ENCODE data around the gene IGFL2. TPM values are rescaled to one million over a fixed set of nuclear protein-coding genes. Genes with fewer than 3 reads are reported as not detected.
"Not testable (repeated sequence)": the region's sequence is repeated elsewhere in the genome, so short reads cannot be mapped to it uniquely, and the experiment has no call there.

The IGFL2 gene
- polyA plus RNA-seq, 4 donors = 0.13 TPM; not detected in 3

DNA sequence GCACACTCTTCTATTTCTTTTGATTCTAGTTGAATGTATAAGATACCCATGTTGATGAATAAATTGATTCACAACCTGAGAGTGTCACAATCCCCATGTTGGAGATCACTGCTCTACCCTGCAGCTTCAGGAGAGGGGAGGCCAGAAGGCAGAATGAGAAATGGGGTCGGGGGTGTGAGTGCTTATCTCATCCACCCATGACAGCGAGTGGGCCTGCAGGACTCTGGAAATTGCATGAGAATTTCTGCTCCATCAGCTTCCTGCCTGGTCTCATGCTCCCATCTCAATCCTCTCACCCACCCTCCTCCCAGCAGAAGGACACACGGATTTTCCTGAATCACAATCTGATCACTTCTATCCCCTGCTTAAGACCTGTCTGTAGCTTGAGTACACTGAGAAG, 58.6 kb downstream of the IGFL2 start:
- DNase-seq (ENCODE audit: low read depth in 4 of 4, low spot score in 3 of 4) = no peak

DNA sequence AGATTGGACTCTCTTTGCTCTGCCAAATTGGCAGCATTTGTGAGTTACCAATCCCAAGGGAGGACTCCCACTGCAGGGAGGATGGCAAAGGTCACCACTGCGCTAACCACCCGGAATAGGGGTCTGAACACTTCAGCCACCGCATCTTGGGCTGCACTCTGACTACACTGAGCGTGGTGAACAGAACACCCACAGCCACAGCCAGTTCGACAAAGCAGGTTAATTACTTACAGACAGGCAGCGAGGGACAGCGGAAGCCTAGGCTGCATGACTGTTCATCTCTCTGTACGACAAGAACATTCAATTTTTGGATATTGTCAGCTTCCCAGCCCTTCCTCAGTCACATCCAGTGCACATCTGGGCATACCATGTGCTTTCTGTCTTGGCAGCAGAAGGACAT, 59.8 kb downstream of the IGFL2 start:
- DNase-seq (ENCODE audit: low read depth in 4 of 4, low spot score in 3 of 4) = not testable (repeated sequence)

DNA sequence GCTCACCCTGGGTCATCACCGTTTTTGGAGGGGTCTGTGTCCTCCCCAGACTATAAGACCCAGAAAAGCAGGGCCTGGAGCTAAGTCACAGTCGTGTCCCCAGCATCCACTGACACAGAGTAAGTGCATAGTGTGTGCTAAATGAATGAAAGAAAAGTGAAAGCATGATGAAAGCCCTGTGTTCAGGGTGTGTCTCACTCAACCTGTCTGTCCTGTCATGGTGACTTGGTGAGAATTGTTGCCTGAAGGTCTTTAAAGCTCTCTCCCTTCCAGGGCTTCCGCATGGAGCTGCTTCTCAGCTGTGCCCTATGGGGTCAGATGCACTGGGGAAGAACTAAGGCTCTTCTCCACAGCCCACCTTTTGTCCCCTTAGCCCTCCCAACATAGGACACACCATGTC, 61.0 kb downstream of the IGFL2 start:
- DNase-seq (ENCODE audit: low read depth in 4 of 4, low spot score in 3 of 4) = no peak

DNA sequence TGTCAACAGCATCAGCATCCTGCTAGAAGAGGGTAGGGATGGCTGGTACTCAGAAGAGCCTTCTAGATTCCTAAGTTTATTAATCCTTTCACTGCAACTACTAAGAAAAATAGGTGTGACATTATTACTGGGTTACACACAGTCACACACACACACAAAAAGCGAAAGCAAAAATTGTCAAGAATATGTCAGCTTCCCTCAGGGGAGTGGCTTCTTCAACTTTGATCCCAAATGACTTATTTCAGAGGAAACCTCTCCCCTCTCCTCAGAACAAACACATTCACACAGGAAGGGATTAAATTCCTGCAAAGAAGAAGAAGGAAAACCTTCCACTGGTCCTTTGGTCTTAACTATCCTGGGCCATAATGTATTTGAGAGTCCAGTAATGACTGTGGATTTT, 61.4 kb downstream of the IGFL2 start:
- DNase-seq (ENCODE audit: low read depth in 4 of 4, low spot score in 3 of 4) = no peak

DNA sequence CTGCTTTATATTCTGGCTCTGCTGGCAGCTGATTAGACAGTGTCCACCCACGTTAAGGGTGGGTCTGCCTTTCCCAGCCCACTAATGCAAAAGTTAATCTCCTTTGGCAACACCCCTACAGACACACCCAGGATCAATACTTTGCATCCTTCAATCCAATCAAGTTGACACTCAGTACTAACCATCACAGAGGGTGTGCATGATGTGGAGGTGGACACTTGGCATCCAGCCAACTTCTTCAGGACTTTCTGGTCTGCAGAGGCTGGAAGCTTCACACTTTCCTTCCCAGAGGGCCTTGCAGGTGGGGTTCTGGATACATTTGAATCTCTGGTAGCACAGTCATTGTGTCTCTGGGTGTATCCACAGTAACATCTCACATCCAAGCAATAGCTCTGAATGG, 62.6 kb downstream of the IGFL2 start:
- DNase-seq (ENCODE audit: low read depth in 4 of 4, low spot score in 3 of 4) = no peak

Other genes starting within 250 kb of the IGFL2 start
- 1 to 10 TPM; 3.5 to 7.6 (median 4.3) TPM for gene MYPOP, start 245.6 kb upstream of the IGFL2 start, polyA plus RNA-seq (ENCODE audit: insufficient read length in 4 of 4)
- not detected for gene NANOS2, start 233.5 kb upstream of the IGFL2 start, polyA plus RNA-seq (ENCODE audit: insufficient read length in 4 of 4)
- gene NOVA2, start 174.4 kb upstream of the IGFL2 start, polyA plus RNA-seq (ENCODE audit: insufficient read length in 4 of 4) = 1 to 10 TPM; 2.8 to 4.8 (median 3.8) TPM
- 10 to 100 TPM in 3 of 4 donors, 1 to 10 TPM in 1; 9.5 to 16.0 (median 11.4) TPM for gene CCDC61, start 152.8 kb upstream of the IGFL2 start, polyA plus RNA-seq (ENCODE audit: insufficient read length in 4 of 4)
- gene PGLYRP1, start 125.2 kb upstream of the IGFL2 start, polyA plus RNA-seq (ENCODE audit: insufficient read length in 4 of 4) = 1 to 10 TPM in 1 of 4 donors, under 1 TPM in 1, not detected in 2; 0.44 to 1.3 TPM
- gene IGFL4, start 107.2 kb upstream of the IGFL2 start, polyA plus RNA-seq (ENCODE audit: insufficient read length in 4 of 4) = 1 to 10 TPM in 1 of 4 donors, under 1 TPM in 3; 0.16 to 1.1 (median 0.48) TPM
- not detected for gene IGFL3, start 23.6 kb upstream of the IGFL2 start, polyA plus RNA-seq (ENCODE audit: insufficient read length in 4 of 4)
- gene IGFL1, start 81.5 kb downstream of the IGFL2 start, polyA plus RNA-seq (ENCODE audit: insufficient read length in 4 of 4) = not detected
- gene HIF3A, start 148.8 kb downstream of the IGFL2 start, polyA plus RNA-seq (ENCODE audit: insufficient read length in 4 of 4) = 10 to 100 TPM; 25.9 to 66.4 (median 37.3) TPM
- 100 to 1,000 TPM in 2 of 4 donors, 10 to 100 TPM in 2; 73.0 to 111 (median 103) TPM for gene PPP5C, start 198.8 kb downstream of the IGFL2 start, polyA plus RNA-seq (ENCODE audit: insufficient read length in 4 of 4)

Data from left renal pelvis (tissue), 4 donors.